ENCODE data around the gene SLAMF1.
"Not testable (repeated sequence)": the region's sequence is repeated elsewhere in the genome, so short reads cannot be mapped to it uniquely, and the experiment has no call there.

SLAMF1 gene

DNA sequence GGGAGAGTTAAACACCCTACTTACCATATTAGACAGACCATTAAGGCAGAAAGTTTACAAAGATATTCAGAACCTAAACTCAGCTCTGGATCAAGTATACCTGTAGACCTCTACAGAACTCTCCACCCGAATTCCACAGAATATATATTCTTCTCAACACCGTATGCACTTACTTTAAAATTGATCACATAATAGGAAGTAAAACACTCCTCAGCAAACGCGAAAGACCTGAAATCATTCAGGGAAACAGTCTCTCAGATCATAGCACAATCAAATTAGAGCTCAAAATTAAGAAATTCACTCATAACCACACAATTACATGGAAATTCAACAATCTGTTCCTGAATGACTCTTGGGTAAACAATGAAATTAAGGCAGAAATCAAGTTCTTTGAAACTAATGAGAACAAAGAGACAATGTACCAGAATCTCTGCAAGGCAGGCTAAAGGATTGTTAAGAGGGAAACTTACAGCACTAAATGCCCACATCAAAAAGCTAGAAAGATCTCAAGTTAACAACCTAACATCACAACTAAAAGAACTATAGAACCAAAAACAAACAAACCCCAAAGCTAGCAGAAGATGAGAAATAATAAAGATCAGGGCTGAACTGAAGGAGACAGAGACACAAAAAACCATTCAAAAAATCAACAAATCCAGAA is 86.7 kb downstream of the SLAMF1 start:
- no peak for DNase-seq (ENCODE audit: low spot score)

DNA sequence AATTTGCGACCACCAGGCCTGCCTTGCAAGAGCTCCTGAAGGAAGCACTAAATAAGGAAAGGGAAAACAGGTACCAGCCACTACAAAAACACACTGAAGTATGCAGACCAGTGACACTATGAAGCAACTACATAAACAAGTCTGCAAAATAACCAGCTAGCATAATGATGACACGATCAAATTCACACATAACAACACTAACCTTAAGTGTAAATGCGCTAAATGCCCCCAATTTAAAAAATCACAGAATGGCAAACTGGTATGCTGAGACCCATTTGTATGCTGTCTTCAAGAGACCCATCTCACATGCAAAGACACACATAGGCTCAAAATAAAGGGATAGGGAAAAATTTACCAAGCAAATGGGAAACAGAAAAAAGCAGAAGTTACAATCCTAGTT is 87.4 kb downstream of the SLAMF1 start:
- DNase-seq (ENCODE audit: low spot score), result not testable (repeated sequence)

GRCh38 chr1:160558660-160559380 is 88.0 kb downstream of the SLAMF1 start:
- no peak for DNase-seq (ENCODE audit: low spot score)

Measured in activated CD4-positive, alpha-beta T cell treated with anti-CD3 and anti-CD28 coated beads, Interleukin-2, Interleukin-4, amounts not matched to agents 100 ng/mL and 50 ng/mL, durations not matched to agents 16 hours and 8 hours (primary cell).